Epithelial cell of esophagus (primary cell): ENCODE measurements around the gene IGFLR1.

ENCODE experiments used
- DNase-seq: peaks from one replicate; pipeline ENCODE4 v3.0.0; 2010; ENCODE audit warnings: low read depth
- H3K4me3 ChIP-seq: 2 replicates; pipeline ENCODE4 v1.5.1; 2011; ENCODE audit warnings: mild to moderate bottlenecking, low read length, control low read depth
- TF ChIP-seq, protein P1 (sequence below): IDR thresholded peaks from 2 replicates; pipeline ENCODE4 v1.5.1; 2011; ENCODE audit warnings: low read depth, mild to moderate bottlenecking, low read length, control low read depth, inconsistent platforms; ENCODE audit not compliant: insufficient read depth; ENCODE audit errors: missing control alignments

Gene IGFLR1

DNA sequence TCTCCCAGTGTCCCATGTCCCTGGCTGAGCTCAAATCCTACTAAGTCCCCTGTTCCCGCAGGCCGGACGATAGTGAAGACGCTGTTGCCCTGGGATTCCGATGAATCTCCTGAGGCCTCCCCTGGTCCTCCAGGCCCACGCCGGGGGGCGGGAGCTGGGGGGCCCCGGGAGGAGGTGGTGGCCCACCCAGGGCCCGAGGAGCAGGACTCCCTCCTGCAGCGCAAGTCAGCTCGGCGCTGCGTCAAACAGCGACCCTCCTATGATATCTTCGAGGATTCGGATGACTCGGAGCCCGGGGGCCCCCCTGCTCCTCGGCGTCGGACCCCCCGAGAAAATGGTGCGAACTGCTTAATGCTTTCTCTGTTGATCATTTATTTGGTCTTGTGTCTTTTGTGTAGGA is 18.6 kb downstream of the IGFLR1 start:
- TF ChIP-seq, protein P1, sequence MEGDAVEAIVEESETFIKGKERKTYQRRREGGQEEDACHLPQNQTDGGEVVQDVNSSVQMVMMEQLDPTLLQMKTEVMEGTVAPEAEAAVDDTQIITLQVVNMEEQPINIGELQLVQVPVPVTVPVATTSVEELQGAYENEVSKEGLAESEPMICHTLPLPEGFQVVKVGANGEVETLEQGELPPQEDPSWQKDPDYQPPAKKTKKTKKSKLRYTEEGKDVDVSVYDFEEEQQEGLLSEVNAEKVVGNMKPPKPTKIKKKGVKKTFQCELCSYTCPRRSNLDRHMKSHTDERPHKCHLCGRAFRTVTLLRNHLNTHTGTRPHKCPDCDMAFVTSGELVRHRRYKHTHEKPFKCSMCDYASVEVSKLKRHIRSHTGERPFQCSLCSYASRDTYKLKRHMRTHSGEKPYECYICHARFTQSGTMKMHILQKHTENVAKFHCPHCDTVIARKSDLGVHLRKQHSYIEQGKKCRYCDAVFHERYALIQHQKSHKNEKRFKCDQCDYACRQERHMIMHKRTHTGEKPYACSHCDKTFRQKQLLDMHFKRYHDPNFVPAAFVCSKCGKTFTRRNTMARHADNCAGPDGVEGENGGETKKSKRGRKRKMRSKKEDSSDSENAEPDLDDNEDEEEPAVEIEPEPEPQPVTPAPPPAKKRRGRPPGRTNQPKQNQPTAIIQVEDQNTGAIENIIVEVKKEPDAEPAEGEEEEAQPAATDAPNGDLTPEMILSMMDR: no peak
- no peak for DNase-seq
- no peak overlapping the region for H3K4me3 ChIP-seq

- H3K4me3 ChIP-seq: no peak overlapping the region
- DNase-seq: no peak
- TF ChIP-seq, protein P1: no peak
These were observed 19.4 kb downstream of the IGFLR1 start for GRCh38 chr19:35722897-35723296.

DNA sequence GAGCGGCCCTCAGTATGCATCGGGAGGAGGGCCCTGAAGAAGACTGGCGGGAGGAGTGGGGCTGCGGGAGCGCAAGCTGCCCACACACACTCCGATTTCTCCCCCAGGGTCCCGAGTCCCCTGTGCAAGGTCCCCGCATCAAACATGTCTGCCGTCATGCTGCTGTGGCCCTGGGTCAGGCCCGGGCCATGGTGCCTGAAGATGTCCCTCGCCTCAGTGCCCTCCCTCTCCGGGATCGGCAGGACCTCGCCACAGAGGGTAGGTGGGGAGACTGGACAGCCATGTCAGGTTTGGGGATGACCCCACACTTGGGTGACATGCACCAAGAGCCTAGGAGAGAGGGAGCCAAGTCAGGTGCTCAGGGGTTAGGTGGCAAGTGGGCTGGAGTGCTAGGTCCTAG is 19.8 kb downstream of the IGFLR1 start:
- DNase-seq: no peak
- TF ChIP-seq, protein P1: no peak
- H3K4me3 ChIP-seq: no peak overlapping the region

DNA sequence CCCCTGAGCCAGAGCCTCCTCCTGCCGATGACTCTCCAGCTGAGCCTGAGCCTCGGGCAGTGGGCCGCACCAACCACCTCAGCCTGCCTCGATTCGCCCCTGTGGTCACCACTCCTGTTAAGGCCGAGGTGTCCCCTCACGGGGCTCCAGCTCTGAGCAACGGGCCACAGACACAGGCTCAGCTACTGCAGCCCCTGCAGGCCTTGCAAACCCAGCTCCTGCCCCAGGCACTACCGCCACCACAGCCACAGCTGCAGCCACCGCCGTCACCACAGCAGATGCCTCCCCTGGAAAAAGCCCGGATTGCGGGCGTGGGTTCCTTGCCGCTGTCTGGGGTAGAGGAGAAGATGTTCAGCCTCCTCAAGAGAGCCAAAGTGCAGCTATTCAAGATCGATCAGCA is 20.9 kb downstream of the IGFLR1 start:
- H3K4me3 ChIP-seq: no peak overlapping the region
- DNase-seq: no peak
- TF ChIP-seq, protein P1: no peak

DNA sequence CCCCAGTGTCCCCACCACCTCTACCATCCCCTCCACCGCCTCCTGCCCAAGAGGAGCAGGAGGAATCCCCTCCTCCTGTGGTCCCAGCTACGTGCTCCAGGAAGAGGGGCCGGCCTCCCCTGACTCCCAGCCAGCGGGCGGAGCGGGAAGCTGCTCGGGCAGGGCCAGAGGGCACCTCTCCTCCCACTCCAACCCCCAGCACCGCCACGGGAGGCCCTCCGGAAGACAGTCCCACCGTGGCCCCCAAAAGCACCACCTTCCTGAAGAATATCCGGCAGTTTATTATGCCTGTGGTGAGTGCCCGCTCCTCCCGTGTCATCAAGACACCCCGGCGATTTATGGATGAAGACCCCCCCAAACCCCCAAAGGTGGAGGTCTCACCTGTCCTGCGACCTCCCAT is 21.6 kb downstream of the IGFLR1 start:
- no peak for DNase-seq
- no peak overlapping the region for H3K4me3 ChIP-seq
- TF ChIP-seq, protein P1: no peak

DNA sequence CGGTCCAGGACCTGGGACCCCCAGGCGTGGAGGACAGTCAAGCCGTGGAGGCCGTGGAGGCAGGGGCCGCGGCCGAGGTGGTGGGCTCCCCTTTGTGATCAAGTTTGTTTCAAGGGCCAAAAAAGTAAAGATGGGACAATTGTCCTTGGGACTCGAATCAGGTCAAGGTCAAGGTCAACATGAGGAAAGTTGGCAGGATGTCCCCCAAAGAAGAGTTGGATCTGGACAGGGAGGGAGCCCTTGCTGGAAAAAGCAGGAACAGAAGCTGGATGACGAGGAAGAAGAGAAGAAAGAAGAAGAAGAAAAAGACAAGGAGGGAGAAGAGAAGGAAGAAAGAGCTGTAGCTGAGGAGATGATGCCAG is 22.1 kb downstream of the IGFLR1 start:
- no peak overlapping the region for H3K4me3 ChIP-seq
- DNase-seq: no peak
- TF ChIP-seq, protein P1: no peak

GRCh38 chr19:35719402-35720162 is 22.7 kb downstream of the IGFLR1 start:
- no peak for DNase-seq
- peak overlapping the region; percentile 86 for H3K4me3 ChIP-seq
- TF ChIP-seq, protein P1: no peak
